K562 (cell line): Measurements from ENCODE around the gene CLDN5.

Source experiments
- KAT2B ChIP-seq: IDR thresholded peaks from one replicate; pipeline ENCODE4 v1.6.1; 2012; ENCODE audit warnings: low read depth, mild to moderate bottlenecking, control low read depth, inconsistent platforms, low read length, moderate library complexity
- RBM22 ChIP-seq: fragments of 200-400 bp; formaldehyde crosslinking; IDR thresholded peaks from 2 replicates; pipeline ENCODE4 v1.6.1; 2018; ENCODE audit warnings: low read length, low read depth; ENCODE audit not compliant: poor library complexity, severe bottlenecking
- SMAD3 ChIP-seq: fragments of 450-650 bp; formaldehyde crosslinking; conservative IDR thresholded peaks from 2 replicates; pipeline ENCODE4 v1.4.0; 2020; ENCODE audit warnings: mild to moderate bottlenecking
- TF ChIP-seq, protein P1 (sequence below): fragments of 450-650 bp; formaldehyde crosslinking; IDR thresholded peaks from 2 replicates; pipeline ENCODE4 v1.4.0; 2022; ENCODE audit warnings: missing genetic modification characterization

DNA sequence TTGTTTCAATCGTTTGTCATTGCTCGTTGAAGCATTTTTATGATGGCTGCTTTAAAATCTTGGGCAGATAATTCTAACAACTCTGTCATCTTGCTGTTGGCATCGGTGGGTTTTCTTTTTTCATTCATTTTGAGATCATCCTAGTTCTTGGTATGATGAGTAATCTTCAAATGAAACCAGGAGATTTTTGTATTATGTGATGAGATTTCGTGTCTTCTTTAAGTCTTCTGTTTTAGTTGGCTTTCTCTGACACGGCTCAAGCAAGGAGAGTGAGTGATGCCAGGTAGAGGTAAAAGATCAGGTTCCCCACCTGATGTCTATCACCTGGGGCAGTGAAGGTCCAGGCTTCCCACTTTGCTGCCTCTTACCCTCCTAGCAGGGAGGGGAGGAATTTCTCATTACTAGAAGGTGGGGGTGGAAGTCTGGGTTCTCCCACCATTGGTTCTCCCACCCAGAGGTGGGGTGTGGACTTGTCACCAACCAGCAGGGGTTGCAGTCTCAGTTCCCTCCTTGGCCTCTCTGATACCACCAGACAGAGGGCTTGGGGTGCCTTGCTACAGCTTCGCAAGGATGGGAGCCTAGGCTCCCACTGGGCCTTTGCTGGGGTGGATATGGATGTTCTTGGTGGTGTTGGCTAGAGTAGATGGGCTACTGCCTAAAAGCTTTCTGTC is 31.6 kb downstream of the CLDN5 start:
- TF ChIP-seq, protein P1, sequence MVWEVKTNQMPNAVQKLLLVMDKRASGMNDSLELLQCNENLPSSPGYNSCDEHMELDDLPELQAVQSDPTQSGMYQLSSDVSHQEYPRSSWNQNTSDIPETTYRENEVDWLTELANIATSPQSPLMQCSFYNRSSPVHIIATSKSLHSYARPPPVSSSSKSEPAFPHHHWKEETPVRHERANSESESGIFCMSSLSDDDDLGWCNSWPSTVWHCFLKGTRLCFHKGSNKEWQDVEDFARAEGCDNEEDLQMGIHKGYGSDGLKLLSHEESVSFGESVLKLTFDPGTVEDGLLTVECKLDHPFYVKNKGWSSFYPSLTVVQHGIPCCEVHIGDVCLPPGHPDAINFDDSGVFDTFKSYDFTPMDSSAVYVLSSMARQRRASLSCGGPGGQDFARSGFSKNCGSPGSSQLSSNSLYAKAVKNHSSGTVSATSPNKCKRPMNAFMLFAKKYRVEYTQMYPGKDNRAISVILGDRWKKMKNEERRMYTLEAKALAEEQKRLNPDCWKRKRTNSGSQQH (CRISPR knock-in tag) = no peak
- TF ChIP-seq RBM22 (no peak), KAT2B (no peak), SMAD3 (CRISPR knock-in tag) (no peak)
